Astrocyte of the spinal cord (primary cell): ENCODE results near the gene SLC25A26.

Source experiments
- DNase-seq: peaks from one replicate; pipeline ENCODE4 v3.0.0; 2011; ENCODE audit warnings: low read depth, low spot score
- H3K4me3 ChIP-seq: 2 replicates; pipeline ENCODE4 v1.5.1; 2011; ENCODE audit warnings: low read depth, mild to moderate bottlenecking, low read length, moderate library complexity
- CTCF ChIP-seq: IDR thresholded peaks from 2 replicates; pipeline ENCODE4 v1.5.1; 2012; ENCODE audit warnings: low read depth, mild to moderate bottlenecking, low read length, inconsistent platforms
- in situ Hi-C: cut with HindIII; loops from 2 replicates; pipeline ENCODE4 v1.10.0; 2017; ENCODE audit warnings: low sequenced_read_pairs

Gene SLC25A26

GRCh38 chr3:66353530-66353929 lies 132.7 kb downstream of the SLC25A26 start:
- no peak overlapping the region for H3K4me3 ChIP-seq
- no peak for TF ChIP-seq CTCF
- in situ Hi-C loops = no loop called here
- DNase-seq = peak; percentile 77

- no peak for TF ChIP-seq CTCF
- in situ Hi-C loops = no loop called here
- no peak overlapping the region for H3K4me3 ChIP-seq
- no peak for DNase-seq
These were observed 133.2 kb downstream of the SLC25A26 start for GRCh38 chr3:66354001-66354400.

GRCh38 chr3:66355394-66355793 lies 134.6 kb downstream of the SLC25A26 start:
- no peak overlapping the region for H3K4me3 ChIP-seq
- no peak for DNase-seq
- no peak for TF ChIP-seq CTCF
- in situ Hi-C loops = no loop called here

- no peak for DNase-seq
- in situ Hi-C loops = no loop called here
- H3K4me3 ChIP-seq = no peak overlapping the region
- no peak for TF ChIP-seq CTCF
These were observed 135.2 kb downstream of the SLC25A26 start for GRCh38 chr3:66355997-66356396.

- in situ Hi-C loops = no loop called here
- TF ChIP-seq CTCF = no peak
- DNase-seq = no peak
- H3K4me3 ChIP-seq = no peak overlapping the region
These were observed 140.6 kb downstream of the SLC25A26 start for GRCh38 chr3:66361356-66361755.

- no peak overlapping the region for H3K4me3 ChIP-seq
- in situ Hi-C loops = no loop called here
- DNase-seq = peak; percentile 69
- TF ChIP-seq CTCF = no peak
These were observed 141.7 kb downstream of the SLC25A26 start for GRCh38 chr3:66362541-66362941.

- in situ Hi-C loops = no loop called here
These were observed 142.3 kb downstream of the SLC25A26 start for GRCh38 chr3:66363148-66363547.

More at GRCh38 chr3:66363148-66363547, 142.3 kb downstream of the SLC25A26 start:
- TF ChIP-seq CTCF = no peak
- H3K4me3 ChIP-seq = no peak overlapping the region
- no peak for DNase-seq
